ENCODE data around the gene NIPBL. TPM values are rescaled to one million over a fixed set of nuclear protein-coding genes. Genes with fewer than 3 reads are reported as not detected.

NIPBL gene
- total and polyA plus RNA-seq, 10 of the 15 experiments (the other 5 are each of a cell fraction or from before 2014, with no cell fraction given) = 10.4 to 50.4 (median 20.2) TPM

- no peaks in the 10 kb centered on the region for H3K36me3 ChIP-seq (ENCODE audit: control insufficient read depth in 2 of 2, insufficient read depth in 2 of 2, low read length in 1 of 2)
- ChIA-PET CTCF (no interaction called here), SMC1A (ENCODE audit: uncharacterized antibody, unreplicated experiment) (no interaction called here), POLR2A (no interaction called here), RAD21 (ENCODE audit: unreplicated experiment) (no interaction called here)
- DNase-seq (ENCODE audit: low read depth, low spot score) = no peak
- H2AFZ ChIP-seq (ENCODE audit: control insufficient read depth, low read depth, low read length) = no peak overlapping the region
- H3K4me2 ChIP-seq (ENCODE audit: control insufficient read depth, insufficient read depth) = no peak overlapping the region
- no peaks in the 10 kb centered on the region for H4K20me1 ChIP-seq (ENCODE audit: control insufficient read depth, insufficient read depth)
- no peaks in the 10 kb centered on the region for H3K27me3 ChIP-seq (replicated peaks in 1 of 2; ENCODE audit: control insufficient read depth in 2 of 2, insufficient read depth in 2 of 2, low read length in 1 of 2)
- TF ChIP-seq SMC3 (IDR thresholded peaks at IDR 0.05; ENCODE audit: borderline replicate concordance, low read length) (no peak), MTA3 (IDR thresholded peaks at IDR 0.05; ENCODE audit: borderline replicate concordance, low read length) (no peak), ZNF217 (IDR thresholded peaks at IDR 0.05) (no peak), RELB (IDR thresholded peaks at IDR 0.05; ENCODE audit: low read depth) (no peak), BCL3 (IDR thresholded peaks at IDR 0.05; ENCODE audit: borderline replicate concordance, insufficient read depth, low read depth, low read length, poor library complexity, severe bottlenecking) (no peak), ATF7 (IDR thresholded peaks at IDR 0.05; ENCODE audit: low read depth) (no peak), E2F4 (IDR thresholded peaks at IDR 0.05; ENCODE audit: low read depth, low read length) (no peak), HCFC1 (IDR thresholded peaks at IDR 0.05; ENCODE audit: low read length) (no peak), TBL1XR1 (IDR thresholded peaks at IDR 0.05; ENCODE audit: low read depth, low read length) (no peak), JUNB (IDR thresholded peaks at IDR 0.05) (no peak), CHD2 (IDR thresholded peaks at IDR 0.05; ENCODE audit: borderline replicate concordance, low read depth, low read length) (no peak), RELA (IDR thresholded peaks at IDR 0.05; ENCODE audit: borderline replicate concordance, partially characterized antibody) (no peak), IKZF2 (IDR thresholded peaks at IDR 0.05) (no peak)
- 100% methylated on average over 1 of the region's 1 CpG for WGBS (ENCODE audit: insufficient coverage, insufficient replicate concordance, low lambda C conversion rate, missing lambda C conversion rate)
- intact Hi-C loops (cut with micrococcal nuclease; ENCODE audit: unreplicated experiment) (no loop called here), in situ Hi-C loops (cut with MboI) (no loop called here)
- H3K79me2 ChIP-seq (ENCODE audit: control insufficient read depth, insufficient read depth, low read length) = peaks cover 86% of the 10 kb centered on the region
- H3K9ac ChIP-seq (ENCODE audit: control insufficient read depth, insufficient read depth, low read length) = no peak overlapping the region
- H3K4me1 ChIP-seq (ENCODE audit: control insufficient read depth, insufficient read depth, low read length) = no peaks in the 10 kb centered on the region
- no peak overlapping the region for H3K27ac ChIP-seq (ENCODE audit: control insufficient read depth, insufficient read depth)
- no peak for ATAC-seq
- H3K4me3 ChIP-seq = no peak overlapping the region
- no peaks in the 10 kb centered on the region; the same call in 1 of the 3 replicates for H3K9me3 ChIP-seq (replicated peaks; ENCODE audit: control insufficient read depth, insufficient read depth, low read length)
- BruUV-seq (replicated peaks) = no TSS peak
- FAIRE-seq = no peak
These were observed 56.1 kb downstream of the NIPBL start for GRCh38 chr5:36932699-36933098.
